ENCODE results near the gene UBLCP1. TPM values are rescaled to one million over a fixed set of nuclear protein-coding genes. Genes with fewer than 3 reads are reported as not detected.
"Not testable (repeated sequence)": the region's sequence is repeated elsewhere in the genome, so short reads cannot be mapped to it uniquely, and the experiment has no call there.

UBLCP1 gene
- polyA plus RNA-seq, 2 of the 4 experiments (the other 2 are of a cell fraction) = 36.5 to 64.8 TPM

DNA sequence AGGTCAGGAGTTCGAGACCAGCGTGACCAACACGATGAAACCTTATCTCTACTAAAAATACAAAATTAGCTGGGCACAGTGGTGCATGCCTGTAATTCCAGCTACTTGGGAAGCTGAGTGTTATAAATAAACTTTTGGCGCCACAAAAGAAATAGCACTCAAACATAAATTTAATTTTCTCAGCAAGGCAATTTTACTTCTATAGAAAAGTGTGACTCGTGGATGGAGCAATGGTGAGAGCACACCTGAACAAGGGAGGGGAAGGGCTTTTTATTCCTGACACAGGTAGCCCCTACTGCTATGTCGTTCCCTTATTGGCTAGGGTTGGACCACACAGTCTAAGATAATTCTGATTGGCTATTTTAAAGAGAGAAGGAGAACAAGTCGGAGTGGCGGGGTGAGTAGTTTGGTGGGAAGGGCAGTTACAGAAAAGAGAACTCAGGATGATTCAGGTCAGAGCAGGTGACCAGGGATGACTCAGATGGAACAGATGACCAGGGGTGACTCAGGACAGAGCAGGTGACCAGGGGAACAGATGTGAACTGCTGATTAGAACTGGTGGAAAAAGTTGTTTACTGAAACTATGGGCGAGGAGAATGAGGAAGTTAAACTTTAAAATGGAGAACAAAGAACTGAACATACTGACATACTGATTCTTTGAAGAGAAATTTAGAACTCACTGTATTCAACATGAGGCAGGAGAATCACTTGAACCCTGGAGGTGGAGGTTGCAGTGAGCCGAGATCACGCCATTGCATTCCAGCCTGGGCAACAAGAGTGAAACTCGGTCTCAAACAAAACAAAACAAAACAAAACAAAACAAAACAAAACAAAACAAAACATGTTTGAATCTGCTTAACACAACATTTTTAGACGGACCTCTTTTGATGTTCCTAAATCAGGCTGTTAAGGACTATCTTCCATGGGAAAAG, 39.1 kb downstream of the UBLCP1 start:
- POLR2A ChIA-PET; H3K4me2 ChIP-seq; FAIRE-seq; ATAC-seq; H3K4me1 ChIP-seq; H3K4me3 ChIP-seq; H3K27ac ChIP-seq; TF ChIP-seq FOSL2 (IDR thresholded peaks at IDR 0.05): not testable (repeated sequence)
- peaks cover 49% of the 10 kb centered on the region for H3K9me3 ChIP-seq
- CTCF ChIA-PET = interaction anchor here (0.6 kb wide), 1 partner anchor 144 kb away, joined by 3 read pairs; no protein-coding TSS in a partner anchor
- TF ChIP-seq FOSL2 (CRISPR knock-in tag; IDR thresholded peaks at IDR 0.05) = peak; percentile 47
- DNase-seq (ENCODE audit: low read depth in 1 of 2, low spot score in 1 of 2) = peak in 1 of 2 experiments; percentile 24
- WGBS (ENCODE audit: missing lambda C conversion rate) = 66% methylated on average over 13 of the region's 13 CpGs

DNA sequence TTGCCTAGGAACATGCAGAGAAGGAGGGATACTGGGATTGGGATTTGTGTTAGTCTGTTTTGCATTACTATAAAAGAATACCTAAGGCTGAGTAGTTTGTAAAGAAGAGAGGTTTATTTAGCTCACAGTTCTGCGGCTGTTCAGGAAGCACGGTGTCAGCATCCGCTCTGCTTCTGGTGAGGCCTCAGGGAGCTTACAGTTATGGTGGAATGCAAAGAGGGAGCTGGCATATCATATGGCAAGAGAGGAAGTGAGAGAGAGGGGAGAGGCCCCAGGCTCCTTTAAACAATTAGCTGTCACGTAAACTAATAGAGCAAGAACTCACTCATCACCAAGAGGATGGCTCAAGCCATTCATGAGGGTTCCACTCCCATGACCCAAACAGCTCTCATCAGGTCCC, 40.2 kb downstream of the UBLCP1 start:
- H3K4me3 ChIP-seq = no peak overlapping the region
- ChIA-PET CTCF (interaction anchor here (1.1 to 1.5 kb wide), 5 partner anchors 13 to 684 kb away, joined by 3 to 9 read pairs (median 4); no protein-coding TSS in a partner anchor), POLR2A (no interaction called here)
- no peaks in the 10 kb centered on the region for H3K4me1 ChIP-seq
- DNase-seq (ENCODE audit: low read depth in 1 of 2, low spot score in 1 of 2) = no peak
- no peak for ATAC-seq
- peaks cover 39% of the 10 kb centered on the region for H3K9me3 ChIP-seq
- FAIRE-seq = no peak
- no peak overlapping the region for H3K27ac ChIP-seq
- TF ChIP-seq ESRRA (IDR thresholded peaks at IDR 0.05; ENCODE audit: borderline replicate concordance, low read length) (no peak), SREBF2 (IDR thresholded peaks at IDR 0.05) (no peak), CHD4 (IDR thresholded peaks at IDR 0.05; ENCODE audit: borderline replicate concordance) (no peak), NPAS2 (CRISPR knock-in tag; IDR thresholded peaks at IDR 0.05; ENCODE audit: borderline replicate concordance) (no peak), SMC3 (IDR thresholded peaks at IDR 0.05) (no peak), MYC (IDR thresholded peaks at IDR 0.05; ENCODE audit: borderline replicate concordance, low read length) (no peak), TP53 (CRISPR knock-in tag; IDR thresholded peaks at IDR 0.05) (no peak), EHF (CRISPR knock-in tag; IDR thresholded peaks at IDR 0.05) (no peak), CEBPB (IDR thresholded peaks at IDR 0.05) (no peak), KDM1A (IDR thresholded peaks at IDR 0.05; ENCODE audit: low read depth) (no peak), BHLHE40 (IDR thresholded peaks at IDR 0.05; ENCODE audit: low read depth, low read length) (no peak), FOSB (CRISPR knock-in tag; IDR thresholded peaks at IDR 0.05) (no peak), EP300 (IDR thresholded peaks at IDR 0.05) (no peak), HDAC2 (IDR thresholded peaks at IDR 0.05) (no peak)
- TF ChIP-seq, protein P1, sequence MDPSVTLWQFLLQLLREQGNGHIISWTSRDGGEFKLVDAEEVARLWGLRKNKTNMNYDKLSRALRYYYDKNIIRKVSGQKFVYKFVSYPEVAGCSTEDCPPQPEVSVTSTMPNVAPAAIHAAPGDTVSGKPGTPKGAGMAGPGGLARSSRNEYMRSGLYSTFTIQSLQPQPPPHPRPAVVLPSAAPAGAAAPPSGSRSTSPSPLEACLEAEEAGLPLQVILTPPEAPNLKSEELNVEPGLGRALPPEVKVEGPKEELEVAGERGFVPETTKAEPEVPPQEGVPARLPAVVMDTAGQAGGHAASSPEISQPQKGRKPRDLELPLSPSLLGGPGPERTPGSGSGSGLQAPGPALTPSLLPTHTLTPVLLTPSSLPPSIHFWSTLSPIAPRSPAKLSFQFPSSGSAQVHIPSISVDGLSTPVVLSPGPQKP (IDR thresholded peaks at IDR 0.05; ENCODE audit: low read depth, low read length) = no peak
- TF ChIP-seq, protein P2, sequence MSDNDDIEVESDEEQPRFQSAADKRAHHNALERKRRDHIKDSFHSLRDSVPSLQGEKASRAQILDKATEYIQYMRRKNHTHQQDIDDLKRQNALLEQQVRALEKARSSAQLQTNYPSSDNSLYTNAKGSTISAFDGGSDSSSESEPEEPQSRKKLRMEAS (IDR thresholded peaks at IDR 0.05) = no peak
- TF ChIP-seq, protein P3, sequence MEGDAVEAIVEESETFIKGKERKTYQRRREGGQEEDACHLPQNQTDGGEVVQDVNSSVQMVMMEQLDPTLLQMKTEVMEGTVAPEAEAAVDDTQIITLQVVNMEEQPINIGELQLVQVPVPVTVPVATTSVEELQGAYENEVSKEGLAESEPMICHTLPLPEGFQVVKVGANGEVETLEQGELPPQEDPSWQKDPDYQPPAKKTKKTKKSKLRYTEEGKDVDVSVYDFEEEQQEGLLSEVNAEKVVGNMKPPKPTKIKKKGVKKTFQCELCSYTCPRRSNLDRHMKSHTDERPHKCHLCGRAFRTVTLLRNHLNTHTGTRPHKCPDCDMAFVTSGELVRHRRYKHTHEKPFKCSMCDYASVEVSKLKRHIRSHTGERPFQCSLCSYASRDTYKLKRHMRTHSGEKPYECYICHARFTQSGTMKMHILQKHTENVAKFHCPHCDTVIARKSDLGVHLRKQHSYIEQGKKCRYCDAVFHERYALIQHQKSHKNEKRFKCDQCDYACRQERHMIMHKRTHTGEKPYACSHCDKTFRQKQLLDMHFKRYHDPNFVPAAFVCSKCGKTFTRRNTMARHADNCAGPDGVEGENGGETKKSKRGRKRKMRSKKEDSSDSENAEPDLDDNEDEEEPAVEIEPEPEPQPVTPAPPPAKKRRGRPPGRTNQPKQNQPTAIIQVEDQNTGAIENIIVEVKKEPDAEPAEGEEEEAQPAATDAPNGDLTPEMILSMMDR (IDR thresholded peaks at IDR 0.05) = no peak
- TF ChIP-seq, protein P4, sequence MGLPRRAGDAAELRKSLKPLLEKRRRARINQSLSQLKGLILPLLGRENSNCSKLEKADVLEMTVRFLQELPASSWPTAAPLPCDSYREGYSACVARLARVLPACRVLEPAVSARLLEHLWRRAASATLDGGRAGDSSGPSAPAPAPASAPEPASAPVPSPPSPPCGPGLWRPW (IDR thresholded peaks at IDR 0.05) = no peak
- WGBS (ENCODE audit: missing lambda C conversion rate) = 88% methylated on average over 4 of the region's 4 CpGs
- H3K4me2 ChIP-seq = no peak overlapping the region
